IPS-18c (cell line): Measurements from ENCODE around the gene HK2.

Experiments used
- H3K4me3 ChIP-seq: 2 replicates; pipeline ENCODE4 v1.7.0; 2013; ENCODE audit warnings: low read depth, mild to moderate bottlenecking, low read length, moderate library complexity; ENCODE audit not compliant: insufficient read depth
- H3K9me3 ChIP-seq: one replicate; pipeline ENCODE4 v1.6.1; 2013; ENCODE audit warnings: mild to moderate bottlenecking, low read length, moderate library complexity; ENCODE audit not compliant: control insufficient read depth, insufficient read depth

Gene HK2

DNA sequence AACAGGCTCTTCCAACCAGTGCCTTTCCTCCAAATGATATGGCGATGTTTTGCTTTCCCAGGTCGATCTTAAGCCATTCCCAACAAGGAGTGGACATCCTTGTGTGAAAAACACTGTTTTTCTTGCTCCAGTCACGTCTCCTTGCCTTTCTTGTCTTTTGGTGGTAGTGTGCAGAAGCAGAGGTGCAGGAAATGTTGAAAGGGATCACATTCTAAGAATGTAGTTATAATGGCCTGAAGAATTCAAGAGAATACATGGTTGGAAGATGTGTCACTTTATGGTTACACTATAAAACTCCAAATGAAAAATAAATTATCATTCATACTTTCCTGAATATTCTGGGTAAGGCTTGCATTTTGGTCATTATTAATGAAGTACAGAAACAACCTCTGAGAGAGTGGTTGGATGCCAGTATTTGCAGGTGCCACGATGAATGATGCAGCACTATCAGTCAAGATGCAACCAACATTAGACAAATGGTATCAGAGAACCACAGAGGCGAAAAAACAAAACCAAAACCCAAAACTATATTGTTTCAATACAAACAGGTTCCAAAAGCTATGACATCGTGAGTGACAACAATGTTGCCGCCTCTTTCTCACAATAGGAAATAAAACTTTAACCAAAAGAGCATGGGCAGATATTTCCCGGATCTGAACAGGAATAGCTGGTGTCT lies 97.0 kb downstream of the HK2 start:
- H3K4me3 ChIP-seq: no peak overlapping the region
- no peaks in the 10 kb centered on the region for H3K9me3 ChIP-seq

DNA sequence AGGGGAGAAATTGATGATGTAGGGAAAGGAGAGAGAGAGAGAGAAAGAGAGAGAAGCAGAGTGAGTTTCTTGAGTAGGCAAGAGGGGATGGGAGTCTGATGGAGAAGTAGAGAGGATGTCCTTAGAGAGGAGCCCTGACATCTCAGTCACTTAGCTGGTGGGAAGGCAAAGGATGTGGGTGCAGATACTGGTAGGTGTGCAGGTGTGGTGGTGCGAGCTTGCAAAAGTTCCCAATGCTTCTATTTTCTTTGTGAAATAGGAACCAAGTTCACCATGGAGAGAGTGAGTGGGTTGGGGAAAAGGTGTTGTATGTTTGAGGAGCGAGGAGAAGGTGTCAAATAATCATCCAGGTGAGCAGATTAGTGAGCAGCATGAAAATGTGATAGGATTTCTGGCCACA lies 98.0 kb downstream of the HK2 start:
- H3K9me3 ChIP-seq: no peaks in the 10 kb centered on the region

DNA sequence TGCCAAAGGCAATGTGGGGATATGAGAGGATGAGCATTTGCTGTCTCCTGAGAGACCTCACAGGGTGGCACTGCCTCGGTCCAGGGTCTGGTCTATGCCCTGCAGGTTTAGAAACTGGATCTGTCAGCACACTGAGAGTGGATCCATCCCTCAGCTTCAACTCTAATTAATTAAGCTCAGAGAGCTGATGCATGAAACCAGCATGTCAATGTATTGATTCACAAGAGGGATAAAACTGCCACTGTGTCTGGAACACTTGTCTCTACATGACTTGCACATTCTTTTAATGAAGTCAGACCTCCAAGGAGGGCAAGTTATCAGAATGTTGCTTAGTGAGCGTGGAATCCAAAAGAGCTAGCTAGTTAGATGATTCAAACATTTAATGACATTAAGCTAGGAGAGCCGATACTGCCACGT lies 102.1 kb downstream of the HK2 start:
- H3K4me3 ChIP-seq: no peak overlapping the region
- no peaks in the 10 kb centered on the region for H3K9me3 ChIP-seq

More for the DNA sequence above, 98.0 kb downstream of the HK2 start:
- H3K4me3 ChIP-seq: no peak overlapping the region

DNA sequence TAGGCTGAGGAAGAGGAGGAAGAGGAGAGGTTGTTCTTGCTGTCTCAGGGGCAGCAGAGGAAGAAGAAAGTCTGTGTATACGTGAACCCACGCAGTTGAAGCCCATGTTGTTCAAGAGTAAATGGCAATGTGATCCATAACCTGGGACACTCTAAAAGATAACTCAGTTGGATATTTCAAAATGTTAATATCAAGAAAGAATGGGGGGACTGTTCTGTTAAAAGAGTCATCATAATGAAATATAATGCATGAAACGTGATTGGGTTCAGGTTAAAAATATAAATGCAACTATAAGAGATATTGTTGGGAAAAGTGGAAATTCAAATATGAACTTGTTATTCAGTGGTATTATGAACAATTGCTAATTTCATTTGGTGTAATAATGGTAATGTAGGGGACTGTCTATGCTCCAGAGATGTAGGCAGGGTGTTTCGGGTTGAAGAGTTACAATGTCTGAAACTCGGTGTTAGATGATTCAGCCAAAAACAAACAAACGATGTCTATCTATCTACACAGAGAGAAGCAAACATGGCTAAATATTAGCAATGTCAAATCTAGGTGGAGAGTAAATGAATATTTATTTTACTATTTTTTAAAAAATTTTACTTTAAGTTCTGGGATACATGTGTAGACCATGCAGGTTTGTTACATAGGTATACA lies 103.4 kb downstream of the HK2 start:
- Histone ChIP-seq H3K4me3 (no peak overlapping the region), H3K9me3 (peaks cover 2% of the 10 kb centered on the region)

DNA sequence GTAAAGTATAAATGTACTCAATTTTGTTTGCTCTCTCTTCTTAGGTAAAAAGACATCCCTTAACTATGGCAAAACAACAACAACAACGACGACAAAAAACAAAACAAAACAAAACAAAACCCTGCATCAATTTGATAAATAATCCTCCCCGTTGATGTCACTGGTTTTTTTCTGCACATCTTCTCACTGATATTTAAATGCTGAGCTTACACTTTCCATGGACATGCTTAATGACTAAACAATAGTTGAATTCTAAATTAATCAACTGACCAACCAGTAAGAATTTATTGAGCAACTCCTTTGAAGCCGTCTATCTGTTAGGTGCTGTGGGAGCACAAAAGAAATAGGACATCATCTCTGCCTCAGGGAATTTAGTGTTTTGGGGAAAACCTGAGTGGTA lies 104.3 kb downstream of the HK2 start:
- no peak overlapping the region for H3K4me3 ChIP-seq
- peaks cover 2% of the 10 kb centered on the region for H3K9me3 ChIP-seq

DNA sequence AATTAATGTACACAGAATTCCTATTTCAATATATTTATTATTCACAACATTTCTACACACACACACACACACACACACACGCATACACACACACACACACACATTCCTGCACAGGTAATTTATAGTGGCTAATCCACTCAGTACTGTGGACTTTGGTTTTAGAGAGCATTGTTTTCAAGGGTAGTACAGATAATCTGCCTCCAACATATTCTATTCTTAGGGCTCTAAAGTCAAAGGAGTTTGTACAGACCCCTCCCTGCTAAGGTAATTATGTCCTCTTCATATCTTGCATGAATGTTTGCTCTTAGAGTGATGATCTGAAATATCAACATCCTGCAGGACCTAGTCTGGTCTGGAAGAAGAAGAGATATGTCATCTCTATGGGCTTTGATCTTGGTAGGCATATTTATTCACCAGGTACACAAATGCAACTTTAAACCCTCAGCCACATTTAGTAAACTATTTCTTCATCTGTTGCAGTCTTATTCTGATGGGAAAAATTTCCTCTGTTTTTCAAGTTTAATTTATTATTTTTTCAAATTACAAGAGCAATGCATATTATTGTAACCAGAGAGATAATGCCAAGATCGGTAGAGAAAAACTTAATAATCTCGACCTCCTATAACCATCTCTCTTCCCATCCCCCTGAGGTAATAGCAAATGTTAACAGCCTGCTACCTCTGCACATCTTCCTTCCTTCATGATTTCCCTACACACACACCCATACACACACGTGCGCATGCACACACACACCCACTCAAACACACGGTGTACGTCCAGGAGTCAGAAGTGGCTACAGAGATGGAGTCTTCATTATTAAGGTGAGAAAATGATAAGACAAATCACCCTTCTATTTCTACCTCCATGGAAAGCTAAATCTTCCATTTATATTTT lies 106.2 kb downstream of the HK2 start:
- Histone ChIP-seq H3K9me3 (peaks cover 2% of the 10 kb centered on the region), H3K4me3 (no peak overlapping the region)

DNA sequence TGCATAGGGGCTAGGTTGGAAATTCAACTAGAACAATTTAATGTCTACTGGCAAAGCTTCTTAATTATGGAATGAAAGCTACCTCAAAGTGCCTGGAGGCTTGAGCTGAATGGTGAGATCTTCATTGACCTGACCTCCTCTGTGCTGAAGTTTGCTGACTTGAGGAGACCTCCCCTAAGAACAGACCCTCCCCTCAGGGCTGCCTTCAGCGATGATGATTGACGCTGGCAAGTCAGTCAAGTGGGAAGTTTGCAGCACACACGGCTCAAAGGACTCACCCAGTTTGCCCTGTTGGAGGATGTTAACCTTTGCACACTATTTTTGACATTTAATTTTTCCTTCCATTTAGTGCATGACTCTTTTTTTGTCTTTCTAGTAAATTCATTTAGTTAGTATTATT lies 107.4 kb downstream of the HK2 start:
- H3K4me3 ChIP-seq: no peak overlapping the region
- peaks cover 2% of the 10 kb centered on the region for H3K9me3 ChIP-seq

DNA sequence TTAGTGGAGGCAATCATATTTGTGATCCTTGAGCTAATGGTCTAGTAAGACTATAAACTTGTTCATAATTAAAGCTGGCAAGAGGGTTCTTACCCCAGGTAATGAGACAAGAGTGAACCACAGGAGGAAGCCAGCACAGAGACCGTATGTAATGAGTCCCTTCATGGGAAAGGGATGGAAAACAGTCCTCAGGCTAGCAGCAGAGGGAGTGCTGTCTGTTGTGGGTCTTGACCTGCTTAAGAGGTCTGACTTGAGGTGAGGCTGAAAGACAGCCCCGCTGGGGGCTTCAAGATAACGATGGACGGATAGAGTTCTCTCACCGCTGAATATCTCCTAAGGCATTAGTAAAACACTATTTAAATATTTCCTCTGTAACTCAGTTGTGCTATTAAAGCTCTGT lies 108.3 kb downstream of the HK2 start:
- peaks cover 2% of the 10 kb centered on the region for H3K9me3 ChIP-seq

More for the DNA sequence above, 108.3 kb downstream of the HK2 start:
- H3K4me3 ChIP-seq: no peak overlapping the region
